ENCODE results near the gene PTPN23.
A peak's percentile ranks its signal among the peaks of the same experiment; 100 is the strongest.
"Not testable (repeated sequence)": the region's sequence is repeated elsewhere in the genome, so short reads cannot be mapped to it uniquely, and the experiment has no call there.

Gene PTPN23

GRCh38 chr3:47356201-47356600 lies 24.6 kb upstream of the PTPN23 start:
- no peak for DNase-seq (ENCODE audit: low read depth)
- H3K4me3 ChIP-seq (ENCODE audit: control insufficient read depth, low read depth, low read length), result no peak overlapping the region
- TF ChIP-seq CTCF (IDR thresholded peaks at IDR 0.05; ENCODE audit: control insufficient read depth, insufficient read depth, low read depth, low read length, missing control alignments), result no peak

- no peak for DNase-seq (ENCODE audit: low read depth)
- H3K4me3 ChIP-seq (ENCODE audit: control insufficient read depth, low read depth, low read length), result no peak overlapping the region
- TF ChIP-seq CTCF (IDR thresholded peaks at IDR 0.05; ENCODE audit: control insufficient read depth, insufficient read depth, low read depth, low read length, missing control alignments), result no peak
Observed at GRCh38 chr3:47359323-47359722, 21.5 kb upstream of the PTPN23 start.

GRCh38 chr3:47360110-47360517 lies 20.7 kb upstream of the PTPN23 start:
- H3K4me3 ChIP-seq (ENCODE audit: control insufficient read depth, low read depth, low read length), result not testable (repeated sequence)

GRCh38 chr3:47362701-47363100 lies 18.1 kb upstream of the PTPN23 start:
- no peak for DNase-seq (ENCODE audit: low read depth)
- no peak for TF ChIP-seq CTCF (IDR thresholded peaks at IDR 0.05; ENCODE audit: control insufficient read depth, insufficient read depth, low read depth, low read length, missing control alignments)
- H3K4me3 ChIP-seq (ENCODE audit: control insufficient read depth, low read depth, low read length), result no peak overlapping the region

More at GRCh38 chr3:47360110-47360517, 20.7 kb upstream of the PTPN23 start:
- DNase-seq (ENCODE audit: low read depth), result not testable (repeated sequence)

GRCh38 chr3:47365213-47366153 lies 15.3 kb upstream of the PTPN23 start:
- no peak for TF ChIP-seq CTCF (IDR thresholded peaks at IDR 0.05; ENCODE audit: control insufficient read depth, insufficient read depth, low read depth, low read length, missing control alignments)

GRCh38 chr3:47366833-47367232 lies 14.0 kb upstream of the PTPN23 start:
- no peak for TF ChIP-seq CTCF (IDR thresholded peaks at IDR 0.05; ENCODE audit: control insufficient read depth, insufficient read depth, low read depth, low read length, missing control alignments)
- no peak for DNase-seq (ENCODE audit: low read depth)
- no peak overlapping the region for H3K4me3 ChIP-seq (ENCODE audit: control insufficient read depth, low read depth, low read length)

More at GRCh38 chr3:47365213-47366153, 15.3 kb upstream of the PTPN23 start:
- no peak overlapping the region for H3K4me3 ChIP-seq (ENCODE audit: control insufficient read depth, low read depth, low read length)
- peak; percentile 32 for DNase-seq (ENCODE audit: low read depth)

GRCh38 chr3:47367631-47368030 lies 13.2 kb upstream of the PTPN23 start:
- no peak overlapping the region for H3K4me3 ChIP-seq (ENCODE audit: control insufficient read depth, low read depth, low read length)
- no peak for TF ChIP-seq CTCF (IDR thresholded peaks at IDR 0.05; ENCODE audit: control insufficient read depth, insufficient read depth, low read depth, low read length, missing control alignments)
- no peak for DNase-seq (ENCODE audit: low read depth)

- not testable (repeated sequence) for H3K4me3 ChIP-seq (ENCODE audit: control insufficient read depth, low read depth, low read length); DNase-seq (ENCODE audit: low read depth)
Observed at GRCh38 chr3:47370020-47370419, 10.8 kb upstream of the PTPN23 start.
